HG03064 (cell line): ENCODE measurements around the gene AGR2.
"Not testable (repeated sequence)": the region's sequence is repeated elsewhere in the genome, so short reads cannot be mapped to it uniquely, and the experiment has no call there.

Experiments used
- ATAC-seq: cut with Tn5 transposase; IDR thresholded peaks from one replicate; pipeline ENCODE4 v1.9.1; 2021; ENCODE audit warnings: low read depth; ENCODE audit not compliant: unreplicated experiment

The AGR2 gene

DNA sequence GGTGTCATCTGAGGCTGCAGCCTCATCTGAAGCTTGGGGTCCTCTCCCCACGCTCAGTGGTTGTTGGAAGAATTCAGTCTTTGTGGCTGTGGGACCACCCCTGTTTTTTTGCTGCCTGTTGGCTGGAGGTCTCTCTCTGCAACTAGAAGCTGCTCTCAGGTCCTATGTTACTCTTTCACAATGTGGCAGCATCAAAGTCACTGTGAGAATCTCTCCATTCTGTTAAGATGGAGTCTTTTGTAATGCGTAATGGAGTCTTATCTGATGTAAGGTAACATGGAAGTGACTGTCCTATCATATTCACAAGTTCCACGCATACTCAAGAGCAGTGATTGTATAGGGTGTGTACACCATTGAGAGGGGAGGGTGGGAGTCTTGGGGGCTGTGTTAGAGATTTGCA lies 26.3 kb downstream of the AGR2 start:
- no peak for ATAC-seq

DNA sequence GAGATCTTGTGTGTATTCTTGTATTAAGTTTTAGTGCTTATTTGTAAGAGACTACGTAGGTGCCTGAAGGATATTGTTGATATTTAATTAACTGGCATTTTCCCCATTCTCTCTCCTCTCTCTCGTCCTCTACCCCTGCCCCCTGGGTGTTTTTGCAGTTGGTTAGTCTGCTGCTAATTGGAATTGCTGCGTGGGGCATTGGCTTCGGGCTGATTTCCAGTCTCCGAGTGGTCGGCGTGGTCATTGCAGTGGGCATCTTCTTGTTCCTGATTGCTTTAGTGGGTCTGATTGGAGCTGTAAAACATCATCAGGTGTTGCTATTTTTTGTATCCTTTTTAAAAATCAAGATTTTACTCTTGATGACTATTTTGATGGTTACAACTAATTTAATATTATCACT lies 28.7 kb downstream of the AGR2 start:
- no peak for ATAC-seq

DNA sequence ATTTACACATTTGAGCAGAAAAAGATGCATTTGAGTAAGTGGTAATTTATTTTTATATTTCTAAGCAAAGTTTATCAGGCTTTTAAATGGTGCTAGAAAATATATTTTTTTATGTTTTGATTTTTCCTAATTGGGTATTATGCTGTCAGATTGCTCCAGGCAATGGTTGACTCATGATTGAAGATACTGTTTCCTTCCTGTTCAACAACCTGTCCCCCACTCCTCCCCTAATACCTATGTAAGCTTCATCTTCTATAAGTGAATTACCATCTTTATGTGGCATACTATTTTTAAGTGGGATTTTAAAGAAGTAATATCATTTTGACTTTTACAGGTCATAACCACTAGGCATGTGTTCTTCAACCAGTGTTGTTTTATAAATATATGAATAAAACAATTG lies 29.8 kb downstream of the AGR2 start:
- no peak for ATAC-seq

DNA sequence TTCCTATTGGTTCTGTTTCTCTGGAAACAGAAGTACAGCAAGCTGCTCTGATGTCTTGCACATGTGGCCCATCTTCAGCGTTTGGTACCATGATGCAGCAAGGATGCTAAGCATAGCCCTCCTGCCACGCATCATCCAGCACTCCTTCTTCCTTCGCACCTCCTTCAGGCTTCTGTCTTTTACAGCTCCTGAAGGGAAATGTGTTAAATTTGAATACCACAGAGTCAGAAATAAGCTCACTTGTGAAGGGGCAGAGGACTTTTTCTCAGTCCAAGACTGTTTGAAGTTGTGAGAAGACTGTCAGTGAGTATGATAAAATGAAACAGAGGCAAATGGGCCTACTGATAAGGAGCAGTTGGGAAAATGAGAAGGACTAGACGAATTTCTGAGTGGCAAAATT lies 30.5 kb downstream of the AGR2 start:
- ATAC-seq = no peak

DNA sequence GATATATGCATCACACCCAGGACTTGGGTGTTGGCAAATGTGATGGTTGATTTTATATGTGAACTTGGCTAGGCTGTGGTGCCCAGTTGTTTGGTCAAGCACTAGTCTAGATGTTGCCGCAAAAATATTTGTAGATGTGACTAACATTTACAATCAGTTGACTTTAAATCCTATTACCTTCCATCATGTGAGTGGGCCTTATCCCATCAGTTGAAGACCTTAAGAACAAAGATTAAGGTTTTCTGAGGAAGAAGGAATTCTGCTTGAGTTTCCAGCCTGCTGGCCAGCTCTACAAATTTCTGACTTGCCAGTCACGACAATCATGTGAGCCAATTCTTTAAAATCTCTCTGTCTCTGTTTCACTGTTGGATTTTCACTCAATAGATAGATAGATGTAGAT lies 30.9 kb downstream of the AGR2 start:
- ATAC-seq = no peak

DNA sequence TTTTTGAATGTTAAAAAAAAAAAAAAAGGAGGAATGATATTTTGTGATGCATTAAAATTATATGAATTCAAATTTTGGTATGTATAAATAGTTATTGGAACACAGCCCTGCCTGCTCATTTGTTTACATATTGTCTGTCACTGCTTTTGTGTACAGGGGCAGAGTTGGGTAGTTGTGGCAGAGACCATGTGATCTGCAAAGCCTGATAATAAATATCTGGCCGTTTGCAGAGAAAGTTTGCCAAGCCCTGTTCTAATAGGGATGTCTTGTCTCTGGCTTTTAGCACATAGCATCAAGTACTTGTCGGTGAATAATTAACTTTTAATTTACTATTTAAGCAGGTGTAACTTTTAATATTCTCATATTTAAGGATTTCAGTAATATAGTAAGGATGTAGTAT lies 31.5 kb downstream of the AGR2 start:
- ATAC-seq = no peak

DNA sequence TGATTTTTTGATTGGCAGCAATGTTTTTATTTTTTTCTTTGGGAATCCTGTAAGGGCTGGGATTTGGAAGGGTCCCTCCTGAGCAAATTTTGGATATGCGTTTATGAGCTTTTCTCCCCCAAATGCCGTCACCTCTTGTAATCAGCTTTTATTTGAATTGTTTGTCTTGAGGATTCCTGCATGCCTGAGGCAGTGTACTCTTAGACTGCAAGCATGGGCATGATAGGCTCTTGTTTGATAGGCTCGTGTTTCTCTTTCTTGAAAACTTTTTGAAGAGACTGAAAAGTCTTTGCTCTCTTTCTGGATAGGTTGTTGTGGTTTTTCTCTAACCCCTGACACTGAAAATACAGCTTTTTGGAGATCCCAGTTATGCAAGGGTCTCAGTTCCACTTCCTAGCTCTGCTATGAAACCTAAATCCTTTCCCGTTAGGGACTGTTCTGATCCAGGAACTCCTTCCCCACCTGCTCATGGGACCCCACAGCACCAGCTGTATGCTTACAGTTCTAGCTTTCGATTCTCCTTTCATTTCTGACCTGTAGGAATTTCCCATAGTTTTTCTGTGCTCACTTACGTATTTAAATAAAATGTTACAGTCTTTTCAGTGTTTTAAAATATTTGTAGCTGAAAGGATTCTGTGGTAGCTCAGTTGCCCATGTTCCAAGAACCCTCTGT lies 34.0 kb downstream of the AGR2 start:
- no peak for ATAC-seq

DNA sequence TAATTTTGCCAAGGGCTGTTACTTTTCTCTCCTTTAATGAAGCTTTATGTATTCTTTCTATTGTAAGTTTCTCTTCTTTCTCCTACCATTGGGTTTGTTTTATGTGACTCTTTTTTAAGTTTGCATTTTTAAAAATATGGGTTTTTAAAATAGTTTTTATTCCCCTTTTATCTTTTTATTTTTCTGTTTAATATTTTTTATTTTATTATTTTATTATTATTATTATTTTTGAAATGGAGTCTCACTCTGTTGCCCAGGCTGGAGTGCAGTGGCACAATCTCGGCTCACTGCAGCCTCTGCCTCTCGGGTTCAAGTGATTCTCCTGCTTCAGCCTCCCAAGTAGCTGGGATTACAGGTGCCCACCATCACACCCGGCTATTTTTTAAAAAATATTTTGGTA lies 34.8 kb downstream of the AGR2 start:
- not testable (repeated sequence) for ATAC-seq

DNA sequence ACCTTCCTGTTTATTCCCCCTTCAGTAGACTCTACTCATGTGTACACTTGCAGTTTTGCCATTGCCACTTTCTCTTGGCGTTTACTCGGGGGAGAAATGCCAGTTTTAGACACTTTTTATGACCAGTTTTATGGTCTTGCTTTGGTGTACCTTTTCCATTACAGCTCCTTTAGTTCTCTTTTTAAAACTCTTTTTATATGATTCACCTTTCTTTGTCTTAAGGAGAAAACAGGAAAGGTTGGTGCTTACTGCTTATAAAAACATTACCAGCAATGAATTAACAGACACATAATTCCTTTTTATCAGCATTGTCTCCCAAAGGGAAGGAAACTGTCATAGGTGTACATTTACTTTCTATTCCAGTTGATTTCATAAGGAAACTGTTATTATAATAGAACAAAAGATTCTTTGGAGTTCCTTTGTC lies 39.4 kb downstream of the AGR2 start:
- ATAC-seq = no peak

DNA sequence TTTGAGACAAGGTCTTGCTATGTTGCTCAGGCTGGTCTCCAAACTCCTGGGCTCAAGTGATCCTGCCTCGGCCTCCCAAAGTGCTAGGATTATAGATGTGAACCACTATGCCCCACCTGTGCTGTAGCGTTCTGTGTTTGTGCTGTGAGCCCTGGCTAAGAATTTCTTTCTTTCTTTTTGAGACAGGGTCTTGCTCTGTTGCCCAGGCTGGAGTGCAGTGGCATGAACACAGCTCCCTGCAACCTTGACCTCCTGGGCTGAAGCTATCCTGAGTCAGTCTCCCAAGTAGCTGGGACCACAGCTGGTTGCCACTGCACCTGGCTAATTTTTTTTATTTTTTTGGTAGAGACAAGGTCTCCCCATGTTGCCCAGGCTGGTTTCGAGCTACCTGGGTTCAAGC lies 39.9 kb downstream of the AGR2 start:
- ATAC-seq = no peak

DNA sequence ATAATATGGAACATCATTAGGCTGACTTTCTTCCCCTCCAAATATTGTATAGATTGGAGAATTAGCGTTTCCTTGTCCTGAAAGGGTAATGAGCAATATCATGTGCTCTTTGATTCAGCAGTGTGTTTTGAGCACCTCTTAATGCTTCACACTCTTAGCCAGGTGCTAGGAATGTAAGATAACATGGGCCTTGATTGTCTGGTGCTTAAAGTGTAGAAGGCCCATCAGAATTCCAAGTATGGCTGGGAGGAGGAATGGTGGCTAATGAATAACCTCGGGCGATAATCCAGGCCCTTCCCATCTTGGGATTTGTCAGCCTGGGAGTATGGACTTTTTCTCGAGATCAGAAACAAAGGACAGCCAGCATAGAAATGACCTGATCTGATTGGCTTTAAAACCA lies 42.6 kb downstream of the AGR2 start:
- ATAC-seq = no peak

DNA sequence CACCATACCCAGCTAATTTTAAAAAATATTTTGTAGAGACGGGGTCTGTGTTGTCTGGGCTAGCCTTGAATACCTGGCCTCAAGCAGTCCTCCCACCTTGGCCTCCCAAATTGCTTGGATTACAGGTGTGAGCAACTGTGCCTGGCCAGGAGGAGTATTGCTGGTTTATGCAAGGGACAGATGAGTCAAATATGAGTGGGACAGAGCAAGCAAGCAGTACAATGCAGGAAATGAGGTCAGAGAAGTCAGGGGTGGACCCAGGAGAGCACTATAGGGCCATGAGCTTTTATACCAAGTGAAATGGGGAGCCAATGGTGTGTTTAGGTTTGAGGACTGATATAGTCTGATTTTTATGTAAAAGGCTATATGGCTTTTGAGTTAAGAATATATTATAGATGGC lies 45.0 kb downstream of the AGR2 start:
- ATAC-seq = no peak

DNA sequence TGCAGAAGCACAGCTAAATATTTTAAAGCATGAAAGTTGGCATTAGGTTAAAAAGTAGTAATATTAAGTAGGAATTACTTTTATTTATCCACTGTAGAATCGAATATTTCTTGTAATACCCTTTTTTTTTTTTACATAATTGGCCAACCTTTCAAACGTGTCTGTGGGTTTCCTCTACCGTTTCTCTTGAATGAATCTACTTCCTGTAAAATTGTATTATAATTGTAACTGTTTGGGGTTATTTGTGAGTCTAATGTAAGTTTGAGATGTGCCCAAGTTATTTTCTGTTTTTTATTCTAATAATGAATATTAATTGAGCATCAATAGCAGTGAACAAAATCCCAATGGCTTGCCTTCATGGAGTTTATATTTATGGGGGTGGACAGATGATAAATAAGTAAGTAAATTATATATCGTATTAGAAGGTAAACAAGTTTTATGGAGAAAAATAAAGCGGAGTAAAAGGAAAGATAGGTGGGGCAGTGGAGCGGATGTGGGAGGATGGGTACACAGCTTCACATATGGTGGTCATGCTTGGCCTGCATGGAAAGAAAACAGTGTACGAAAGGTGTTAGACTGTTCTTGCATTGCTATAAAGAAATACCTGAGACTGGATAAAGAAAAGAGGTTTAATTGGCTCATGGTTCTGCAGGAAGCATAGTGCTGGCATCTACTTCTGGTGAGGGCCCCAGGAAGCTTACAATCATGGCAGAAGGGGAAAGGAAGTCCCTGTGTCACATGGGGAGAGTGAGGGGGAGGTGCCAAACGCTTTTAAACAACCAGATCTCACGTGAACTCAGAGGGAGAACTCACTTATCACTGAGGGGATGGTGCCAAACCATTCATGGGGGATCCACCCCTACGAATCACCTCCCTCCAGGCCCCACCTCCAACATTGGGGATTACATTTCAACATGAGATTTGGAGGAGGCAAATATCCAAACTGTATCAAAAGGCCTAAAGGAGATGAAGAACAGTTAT lies 45.9 kb downstream of the AGR2 start:
- ATAC-seq = no peak

DNA sequence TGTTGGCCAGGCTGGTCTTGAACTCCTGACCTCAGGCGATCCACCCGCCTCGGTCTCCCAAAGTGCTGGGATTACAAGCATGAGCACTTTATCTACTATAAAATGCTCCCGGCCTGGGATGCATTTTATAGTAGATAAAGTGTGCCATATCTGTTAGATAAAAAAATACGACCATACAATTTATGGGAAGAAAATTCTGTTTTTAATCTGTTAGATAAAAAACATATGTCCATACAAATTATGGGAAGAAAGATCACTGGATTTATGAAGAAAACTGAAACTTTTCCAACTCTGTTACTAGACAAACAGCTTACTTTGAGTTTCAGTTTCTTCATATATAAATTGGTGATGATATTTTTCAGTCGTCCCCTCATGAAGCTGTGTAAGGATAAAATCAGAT lies 46.8 kb downstream of the AGR2 start:
- ATAC-seq = no peak

DNA sequence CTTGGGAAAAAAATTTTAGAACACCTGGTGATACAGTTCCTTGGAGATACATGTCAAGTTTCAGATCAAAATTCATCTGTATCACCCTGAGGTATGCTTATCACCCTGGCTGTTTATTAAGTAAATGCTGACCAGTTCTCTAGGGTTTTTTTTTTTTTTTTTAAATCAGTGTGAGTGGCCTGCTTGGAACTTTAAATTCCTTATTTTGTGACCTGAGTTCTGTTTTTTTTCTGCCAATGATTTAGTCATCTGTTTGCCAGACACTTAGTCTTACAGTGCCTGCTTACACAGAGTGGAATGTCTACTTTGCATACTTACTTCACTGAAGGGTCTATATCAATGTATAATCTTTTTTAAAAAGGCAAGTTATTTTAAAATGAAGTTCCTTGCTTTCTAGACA lies 49.4 kb downstream of the AGR2 start:
- ATAC-seq = no peak

DNA sequence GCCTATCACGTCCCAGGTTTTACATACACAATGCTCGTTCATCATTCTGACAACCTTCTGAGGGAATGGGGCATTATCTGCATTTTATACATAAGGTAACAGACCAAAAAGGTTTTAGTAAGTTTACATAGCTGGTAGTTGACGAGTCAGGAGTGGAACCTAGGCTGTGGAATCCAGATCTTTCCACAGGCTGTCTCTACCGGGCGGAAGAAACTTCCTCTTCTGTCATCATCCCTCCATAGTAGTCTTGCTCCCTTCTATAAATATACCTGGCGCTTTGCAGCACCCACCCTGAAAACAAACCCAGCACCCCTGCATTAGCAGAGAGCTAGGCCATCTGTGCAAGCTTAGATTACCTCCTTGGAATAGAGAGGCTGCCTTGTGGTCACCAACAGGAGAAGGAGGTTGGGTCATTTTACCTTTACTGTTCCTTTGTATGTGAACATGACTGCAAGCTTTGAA lies 49.9 kb downstream of the AGR2 start:
- ATAC-seq = no peak

DNA sequence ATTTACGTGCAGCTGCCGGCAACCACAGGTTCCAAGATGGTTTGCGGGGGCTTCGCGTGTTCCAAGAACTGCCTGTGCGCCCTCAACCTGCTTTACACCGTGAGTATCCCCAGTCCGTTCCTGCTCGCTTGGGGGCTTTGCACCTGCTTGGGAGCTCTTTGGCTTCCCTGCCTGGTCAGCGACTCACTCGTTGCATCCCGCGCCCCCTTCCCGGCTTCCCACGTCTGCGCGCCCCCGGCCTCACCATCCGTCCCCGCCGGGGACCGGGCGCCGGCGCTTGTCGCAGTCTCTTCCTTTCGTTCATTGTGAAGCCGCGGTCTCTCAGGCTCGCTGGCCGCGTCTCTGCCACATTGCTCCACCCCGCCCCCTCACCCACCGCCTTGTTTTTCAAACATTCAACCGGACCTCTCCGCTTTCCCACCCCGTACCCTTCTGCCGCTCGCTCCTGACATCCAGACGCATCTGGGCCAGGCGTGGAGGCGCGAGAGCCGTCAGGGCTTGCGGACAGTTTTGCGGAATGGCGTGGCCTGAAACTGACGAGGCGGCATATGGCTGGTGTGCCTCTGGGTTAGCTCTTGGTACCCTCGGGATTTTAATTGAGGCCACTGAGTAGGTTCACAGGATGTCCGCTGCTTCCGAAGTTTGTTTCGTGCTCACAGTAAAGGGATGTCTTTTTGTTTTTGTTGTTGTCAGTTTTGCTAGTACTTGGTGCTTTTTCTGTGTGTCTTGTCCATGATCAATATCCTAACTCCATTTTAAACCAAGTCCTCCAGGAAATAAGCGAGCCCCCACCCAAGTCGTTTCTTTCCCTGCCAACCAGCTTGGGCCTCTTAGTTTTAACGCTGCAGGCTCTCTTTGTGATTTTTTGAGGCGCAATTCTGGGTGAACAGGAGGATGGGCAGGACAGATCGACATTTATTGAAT lies 50.6 kb downstream of the AGR2 start:
- ATAC-seq = no peak

DNA sequence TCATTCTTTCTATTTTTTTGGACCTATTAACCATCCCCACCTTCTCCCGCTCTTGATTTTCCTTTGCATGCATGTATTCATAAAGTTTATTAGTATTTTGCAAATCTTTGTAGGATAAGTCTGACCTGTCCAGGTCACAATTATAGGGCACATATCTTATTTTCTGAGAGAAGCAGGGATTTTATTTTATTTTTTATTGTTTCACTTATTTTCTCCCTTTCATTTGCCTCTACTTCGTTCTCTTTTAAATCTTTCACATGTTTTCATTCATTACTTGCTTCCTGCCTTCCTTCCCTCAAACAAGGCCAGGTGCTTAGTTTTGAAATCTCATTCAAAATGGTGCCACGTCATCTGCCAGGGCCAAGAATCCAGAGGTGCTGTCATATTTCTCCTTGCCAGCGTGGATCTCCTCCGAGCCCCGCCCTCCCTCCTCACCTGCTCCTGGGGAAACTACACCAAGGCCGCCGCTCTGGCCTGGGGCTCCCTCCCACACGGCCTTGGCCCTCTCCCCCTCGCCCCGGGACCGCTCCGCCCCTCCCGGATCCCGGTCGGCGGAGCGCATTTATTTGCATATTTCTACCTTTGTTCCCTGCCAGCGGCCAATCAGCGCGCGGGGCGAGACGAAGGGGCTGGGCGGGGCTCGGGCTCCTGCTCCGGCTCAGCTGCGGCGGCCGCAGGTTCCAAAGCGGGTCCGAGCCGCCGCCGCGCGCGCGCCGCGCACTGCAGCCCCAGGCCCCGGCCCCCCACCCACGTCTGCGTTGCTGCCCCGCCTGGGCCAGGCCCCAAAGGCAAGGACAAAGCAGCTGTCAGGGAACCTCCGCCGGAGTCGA lies 51.5 kb downstream of the AGR2 start, which contains the start of gene TSPAN13:
Gene TSPAN13, plus strand, starts transcription at position 654 of the 830 bp plus-strand sequence. CDS start 213 bp downstream, outside the sequence.
- ATAC-seq = no peak

DNA sequence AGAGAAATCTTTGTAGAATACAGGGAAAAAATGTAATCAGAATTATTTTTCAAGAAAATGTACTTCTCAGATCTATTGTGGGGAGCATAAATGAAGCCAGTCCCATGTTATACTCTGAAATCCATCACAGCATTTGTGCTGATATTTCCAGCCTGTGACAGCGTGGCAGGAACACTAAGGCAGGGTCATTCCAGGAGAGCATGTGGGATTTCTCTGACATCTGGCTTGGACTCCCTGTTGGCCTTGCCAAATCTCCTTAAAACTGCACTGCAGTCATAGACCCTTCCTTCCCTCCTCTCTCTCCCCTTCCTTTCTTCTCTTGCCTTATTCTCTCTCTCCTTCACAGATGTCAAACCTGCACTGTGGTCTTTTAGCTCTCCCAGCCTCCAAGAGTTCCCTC lies 57.7 kb downstream of the AGR2 start:
- no peak for ATAC-seq

DNA sequence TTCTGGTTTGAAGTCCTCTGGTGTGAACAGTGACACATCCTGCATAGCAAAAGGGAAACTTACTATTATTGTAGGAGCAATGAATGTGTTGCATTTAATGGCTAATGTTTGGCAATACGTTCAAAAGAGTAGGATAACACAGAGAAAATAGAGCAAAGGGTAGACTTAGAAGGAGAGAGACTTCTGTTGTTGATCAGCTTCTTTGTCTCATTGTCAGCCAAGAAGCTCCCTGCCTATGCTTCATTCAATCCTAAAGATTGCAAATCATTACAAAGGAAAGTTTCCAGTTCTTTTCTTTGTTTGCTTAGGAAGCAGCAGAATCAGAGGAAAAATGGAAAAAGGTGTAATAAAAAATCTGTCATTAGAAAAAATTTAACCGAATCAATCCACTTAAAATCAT lies 59.2 kb downstream of the AGR2 start:
- no peak for ATAC-seq
